Measurements from ENCODE around the gene GRID1. TPM values are rescaled to one million over a fixed set of nuclear protein-coding genes. Genes with fewer than 3 reads are reported as not detected.

The GRID1 gene
- total and polyA plus RNA-seq, 7 experiments from 2014 or later = not detected

DNA sequence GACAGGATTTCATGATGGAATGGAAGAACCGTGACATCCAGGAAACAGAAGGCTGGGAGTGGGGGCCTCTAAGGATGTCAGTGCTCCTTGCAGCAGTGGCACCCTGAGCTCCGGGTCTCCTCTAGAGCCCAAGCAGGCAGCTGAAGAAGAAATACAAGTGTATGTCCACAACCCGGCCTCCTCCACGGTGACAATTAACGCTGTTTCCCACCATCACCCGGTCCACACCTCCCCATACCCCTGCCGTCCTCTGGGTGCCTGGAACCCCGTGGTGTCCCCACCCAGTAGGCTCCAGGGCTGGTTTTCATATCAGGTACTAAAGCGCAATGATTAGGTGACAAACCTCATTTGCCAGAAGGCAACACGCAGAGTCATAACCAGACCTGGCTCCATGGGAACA, 30.3 kb downstream of the GRID1 start:
- intact Hi-C loops (cut with micrococcal nuclease) = no loop called here
- Histone ChIP-seq H3K4me1 (ENCODE audit: control insufficient read depth in 2 of 2, insufficient read depth in 2 of 2, low read length in 2 of 2) (no peaks in the 10 kb centered on the region), H3K4me3 (ENCODE audit: low read length) (no peak overlapping the region), H3K27me3 (ENCODE audit: control insufficient read depth in 2 of 2, insufficient read depth in 2 of 2, low read length in 2 of 2) (no peaks in the 10 kb centered on the region), H3K36me3 (ENCODE audit: control insufficient read depth in 2 of 3, insufficient read depth in 3 of 3, low read length in 3 of 3) (no peaks in the 10 kb centered on the region), H3K9me3 (ENCODE audit: control insufficient read depth in 2 of 3, low read length in 3 of 3) (no peaks in the 10 kb centered on the region), H3K27ac (ENCODE audit: low read depth, low read length) (no peak overlapping the region)
- H3K9me3 Mint-ChIP-seq = no peaks in the 10 kb centered on the region
- H3K4me1 Mint-ChIP-seq = peaks cover 0 to 2% (median 0%) of the 10 kb centered on the region in 7 donors
- H3K27ac Mint-ChIP-seq = no peak overlapping the region
- ChIA-PET POLR2A (no interaction called here), CTCF (no interaction called here)
- H3K36me3 Mint-ChIP-seq = peaks cover 0 to 5% (median 0%) of the 10 kb centered on the region in 5 donors
- DNase-seq (no peak), ATAC-seq (no peak)
- H3K27me3 Mint-ChIP-seq = peaks cover 0 to 16% (median 5%) of the 10 kb centered on the region in 5 donors
- H3K4me3 Mint-ChIP-seq = no peak overlapping the region

DNA sequence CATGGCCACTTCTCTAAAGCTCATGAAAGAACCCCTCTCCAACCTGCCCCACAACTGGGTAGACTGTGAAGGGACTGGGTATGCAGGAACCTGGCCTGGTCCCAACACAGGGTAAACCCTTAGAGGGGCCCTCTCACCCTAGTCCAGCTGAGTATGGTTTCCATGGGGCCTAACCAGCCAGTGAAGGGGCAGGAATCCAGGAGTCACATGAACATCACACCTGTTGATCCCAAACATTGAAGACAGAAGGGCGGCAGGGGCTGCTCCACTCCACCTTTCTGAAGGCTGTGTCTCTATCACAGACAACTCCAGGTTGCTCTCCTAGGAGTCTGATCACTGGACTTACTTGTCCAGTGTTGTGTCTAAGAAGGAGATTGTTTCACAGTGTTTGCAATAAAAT, 30.8 kb downstream of the GRID1 start:
- ATAC-seq = no peak
- Mint-ChIP-seq H3K4me1 (peaks cover 0 to 2% (median 0%) of the 10 kb centered on the region in 7 donors), H3K4me3 (no peak overlapping the region), H3K27ac (no peak overlapping the region), H3K9me3 (no peaks in the 10 kb centered on the region), H3K27me3 (peaks cover 0 to 16% (median 5%) of the 10 kb centered on the region in 5 donors), H3K36me3 (peaks cover 0 to 5% (median 0%) of the 10 kb centered on the region in 5 donors)
- ChIA-PET POLR2A (no interaction called here), CTCF (no interaction called here)
- Histone ChIP-seq H3K4me1 (ENCODE audit: control insufficient read depth in 2 of 2, insufficient read depth in 2 of 2, low read length in 2 of 2) (no peaks in the 10 kb centered on the region), H3K9me3 (ENCODE audit: control insufficient read depth in 2 of 3, low read length in 3 of 3) (no peaks in the 10 kb centered on the region), H3K27me3 (ENCODE audit: control insufficient read depth in 2 of 2, insufficient read depth in 2 of 2, low read length in 2 of 2) (no peaks in the 10 kb centered on the region), H3K36me3 (ENCODE audit: control insufficient read depth in 2 of 3, insufficient read depth in 3 of 3, low read length in 3 of 3) (no peaks in the 10 kb centered on the region), H3K4me3 (ENCODE audit: low read length) (no peak overlapping the region), H3K27ac (ENCODE audit: low read depth, low read length) (no peak overlapping the region)
- intact Hi-C loops (cut with micrococcal nuclease) = no loop called here
- no peak for DNase-seq

DNA sequence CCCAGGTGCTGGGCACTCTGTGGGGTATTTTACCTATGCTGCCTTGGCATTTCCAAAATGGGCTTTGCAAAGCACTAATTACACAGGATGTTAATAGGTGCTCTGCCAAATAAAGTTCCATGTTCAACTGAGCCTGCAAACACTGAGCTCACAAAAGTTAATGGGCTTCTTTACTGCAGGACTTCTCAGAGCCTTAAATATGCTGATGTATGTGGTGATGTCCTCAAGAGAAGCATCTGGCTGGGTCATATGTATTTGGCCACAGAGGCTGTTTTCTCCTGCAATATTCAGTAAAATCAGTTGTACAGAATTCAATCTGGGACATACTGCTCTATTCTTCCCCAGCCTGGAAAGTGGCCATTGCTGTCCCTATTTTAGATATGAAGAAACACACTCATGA, 31.3 kb downstream of the GRID1 start:
- Mint-ChIP-seq H3K27me3 (peaks cover 0 to 21% (median 5%) of the 10 kb centered on the region in 5 donors), H3K36me3 (peaks cover 0 to 5% (median 0%) of the 10 kb centered on the region in 5 donors), H3K9me3 (no peaks in the 10 kb centered on the region), H3K4me3 (no peak overlapping the region), H3K27ac (no peak overlapping the region), H3K4me1 (peaks cover 0 to 2% (median 0%) of the 10 kb centered on the region in 7 donors)
- Histone ChIP-seq H3K36me3 (ENCODE audit: control insufficient read depth in 2 of 3, insufficient read depth in 3 of 3, low read length in 3 of 3) (no peaks in the 10 kb centered on the region), H3K27ac (ENCODE audit: low read depth, low read length) (no peak overlapping the region), H3K4me3 (ENCODE audit: low read length) (no peak overlapping the region), H3K27me3 (ENCODE audit: control insufficient read depth in 2 of 2, insufficient read depth in 2 of 2, low read length in 2 of 2) (no peaks in the 10 kb centered on the region), H3K4me1 (ENCODE audit: control insufficient read depth in 2 of 2, insufficient read depth in 2 of 2, low read length in 2 of 2) (no peaks in the 10 kb centered on the region), H3K9me3 (ENCODE audit: control insufficient read depth in 2 of 3, low read length in 3 of 3) (no peaks in the 10 kb centered on the region)
- DNase-seq = no peak
- POLR2A ChIA-PET = no interaction called here
- CTCF ChIA-PET = no interaction called here
- intact Hi-C loops (cut with micrococcal nuclease) = no loop called here
- ATAC-seq = no peak

DNA sequence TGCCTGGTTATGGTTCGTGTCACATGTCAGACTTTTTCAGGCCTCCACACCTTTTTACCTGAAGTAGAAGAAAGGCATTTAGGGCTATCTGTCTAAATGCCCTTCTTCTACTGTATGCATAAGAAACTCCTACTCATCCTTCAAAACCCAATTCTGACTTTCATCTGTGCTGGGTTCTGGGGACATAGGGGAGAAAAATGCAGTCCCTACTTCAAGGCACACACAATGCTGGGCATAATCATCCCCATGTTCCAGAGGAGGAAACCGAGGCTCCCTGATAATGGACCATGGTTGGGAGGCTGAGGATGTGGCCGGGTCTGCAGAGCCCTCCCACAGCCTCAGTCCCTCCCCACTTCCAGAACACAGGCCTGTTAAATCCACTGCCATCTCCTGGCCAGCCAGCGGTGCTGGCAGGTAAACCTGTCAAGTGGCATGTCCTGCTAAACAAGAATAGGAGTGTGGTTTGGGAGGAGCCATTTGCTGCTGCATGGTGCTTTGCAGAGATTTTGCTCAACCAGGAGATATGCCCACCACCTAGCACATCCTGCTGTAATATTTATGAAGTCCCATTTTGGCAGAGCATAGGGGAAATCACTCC, 32.0 kb downstream of the GRID1 start:
- CTCF ChIA-PET = no interaction called here
- H3K36me3 ChIP-seq (ENCODE audit: control insufficient read depth in 2 of 3, insufficient read depth in 3 of 3, low read length in 3 of 3) = no peaks in the 10 kb centered on the region
- Mint-ChIP-seq H3K9me3 (no peaks in the 10 kb centered on the region), H3K27me3 (peaks cover 0 to 21% (median 5%) of the 10 kb centered on the region in 5 donors), H3K4me3 (no peak overlapping the region), H3K4me1 (peaks cover 0 to 2% (median 0%) of the 10 kb centered on the region in 7 donors), H3K27ac (no peak overlapping the region), H3K36me3 (peaks cover 0 to 5% (median 0%) of the 10 kb centered on the region in 5 donors)
- H3K4me1 ChIP-seq (ENCODE audit: control insufficient read depth in 2 of 2, insufficient read depth in 2 of 2, low read length in 2 of 2) = no peaks in the 10 kb centered on the region
- POLR2A ChIA-PET = no interaction called here
- no peak overlapping the region for H3K27ac ChIP-seq (ENCODE audit: low read depth, low read length)
- no peaks in the 10 kb centered on the region for H3K27me3 ChIP-seq (ENCODE audit: control insufficient read depth in 2 of 2, insufficient read depth in 2 of 2, low read length in 2 of 2)
- intact Hi-C loops (cut with micrococcal nuclease) = no loop called here
- DNase-seq (no peak), ATAC-seq (no peak)
- H3K9me3 ChIP-seq (ENCODE audit: control insufficient read depth in 2 of 3, low read length in 3 of 3) = no peaks in the 10 kb centered on the region
- no peak overlapping the region for H3K4me3 ChIP-seq (ENCODE audit: low read length)

DNA sequence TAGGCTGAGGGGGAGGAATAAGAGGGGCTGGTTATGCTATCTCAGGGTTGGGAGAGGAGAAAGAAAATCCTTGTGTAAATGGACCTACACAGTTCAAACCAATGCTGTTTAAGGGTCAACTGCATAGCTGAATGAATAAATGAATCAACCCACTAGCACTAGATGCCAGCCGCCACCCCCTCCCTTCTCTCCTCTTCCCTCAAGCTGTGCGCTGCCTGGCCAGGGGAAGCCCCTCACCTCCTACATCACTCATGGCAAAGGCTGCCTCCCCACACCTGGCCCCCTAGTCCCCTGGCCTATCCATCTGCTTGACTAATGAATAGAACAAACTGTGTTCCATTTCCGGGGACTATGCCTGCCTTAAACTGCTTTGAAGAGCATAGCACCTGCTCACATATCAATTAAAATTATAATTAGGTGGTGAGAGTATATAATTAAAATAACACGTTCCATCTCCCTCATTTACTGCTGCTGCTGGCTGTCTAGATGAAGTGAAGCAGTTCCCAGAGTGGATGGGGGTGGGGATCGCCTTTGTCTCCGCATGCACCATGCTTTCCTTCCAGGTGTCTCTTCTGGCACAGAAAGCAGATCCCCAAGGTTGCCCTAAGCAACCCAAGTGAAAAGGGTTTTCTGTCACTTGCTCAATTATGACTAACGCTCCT, 32.6 kb downstream of the GRID1 start:
- H3K9me3 Mint-ChIP-seq = no peaks in the 10 kb centered on the region
- POLR2A ChIA-PET = no interaction called here
- Histone ChIP-seq H3K9me3 (ENCODE audit: control insufficient read depth in 2 of 3, low read length in 3 of 3) (no peaks in the 10 kb centered on the region), H3K27ac (ENCODE audit: low read depth, low read length) (no peak overlapping the region), H3K36me3 (ENCODE audit: control insufficient read depth in 2 of 3, insufficient read depth in 3 of 3, low read length in 3 of 3) (no peaks in the 10 kb centered on the region), H3K4me1 (ENCODE audit: control insufficient read depth in 2 of 2, insufficient read depth in 2 of 2, low read length in 2 of 2) (no peaks in the 10 kb centered on the region), H3K27me3 (ENCODE audit: control insufficient read depth in 2 of 2, insufficient read depth in 2 of 2, low read length in 2 of 2) (no peaks in the 10 kb centered on the region), H3K4me3 (ENCODE audit: low read length) (no peak overlapping the region)
- H3K36me3 Mint-ChIP-seq = peaks cover 0 to 5% (median 0%) of the 10 kb centered on the region in 5 donors
- DNase-seq (no peak), ATAC-seq (no peak)
- H3K27me3 Mint-ChIP-seq = peaks cover 0 to 19% (median 5%) of the 10 kb centered on the region in 5 donors
- no peak overlapping the region for H3K27ac Mint-ChIP-seq
- CTCF ChIA-PET = no interaction called here
- intact Hi-C loops (cut with micrococcal nuclease) = no loop called here
- no peak overlapping the region for H3K4me3 Mint-ChIP-seq
- H3K4me1 Mint-ChIP-seq = peaks cover 0 to 2% (median 0%) of the 10 kb centered on the region in 7 donors

DNA sequence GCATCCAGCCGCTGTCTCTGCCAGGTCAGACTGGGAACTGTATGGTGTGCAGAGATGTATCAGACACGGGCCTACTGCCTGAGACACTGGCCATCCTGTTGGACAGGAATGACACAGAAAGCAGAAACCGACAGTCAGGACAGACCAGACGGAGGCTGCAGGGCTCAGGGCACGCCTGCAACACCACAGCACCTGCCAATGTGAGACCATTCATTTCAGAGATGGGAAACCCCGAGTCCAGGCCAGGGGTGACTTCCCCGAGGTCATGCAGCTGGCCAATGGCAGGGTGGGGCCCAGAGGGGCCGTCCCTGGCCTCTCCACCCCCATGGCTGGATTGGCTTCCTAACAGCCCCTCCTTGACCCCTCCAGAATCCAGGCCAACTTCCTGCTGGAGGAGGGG, 34.7 kb downstream of the GRID1 start:
- Mint-ChIP-seq H3K27me3 (peaks cover 0 to 19% (median 5%) of the 10 kb centered on the region in 5 donors), H3K27ac (no peak overlapping the region), H3K4me1 (peaks cover 0 to 2% (median 0%) of the 10 kb centered on the region in 7 donors), H3K36me3 (peaks cover 0 to 5% (median 0%) of the 10 kb centered on the region in 5 donors), H3K4me3 (no peak overlapping the region), H3K9me3 (no peaks in the 10 kb centered on the region)
- intact Hi-C loops (cut with micrococcal nuclease) = no loop called here
- CTCF ChIA-PET = no interaction called here
- DNase-seq (no peak), ATAC-seq (no peak)
- no peaks in the 10 kb centered on the region for H3K27me3 ChIP-seq (ENCODE audit: control insufficient read depth in 2 of 2, insufficient read depth in 2 of 2, low read length in 2 of 2)
- POLR2A ChIA-PET = no interaction called here
- no peaks in the 10 kb centered on the region for H3K9me3 ChIP-seq (ENCODE audit: control insufficient read depth in 2 of 3, low read length in 3 of 3)
- H3K27ac ChIP-seq (ENCODE audit: low read depth, low read length) = no peak overlapping the region
- no peak overlapping the region for H3K4me3 ChIP-seq (ENCODE audit: low read length)
- H3K4me1 ChIP-seq (ENCODE audit: control insufficient read depth in 2 of 2, insufficient read depth in 2 of 2, low read length in 2 of 2) = no peaks in the 10 kb centered on the region
- no peaks in the 10 kb centered on the region for H3K36me3 ChIP-seq (ENCODE audit: control insufficient read depth in 2 of 3, insufficient read depth in 3 of 3, low read length in 3 of 3)
